A549 treated with ZK216348 at 1 μM for 4 hours (cell line): ENCODE measurements around the gene CX3CR1. TPM values are rescaled to one million over a fixed set of nuclear protein-coding genes. Genes with fewer than 3 reads are reported as not detected.

Experiments used
- total RNA-seq: library from RNA; stranded (reverse); fragments of 200-300 nt; extraction: Qiagen RNA extraction; gene quantifications from 5 replicates; pipeline ENCODE4 v1.2.3, GENCODE V29; 2022; ENCODE audit warnings: low read depth

The CX3CR1 gene
- total RNA-seq: not detected in 5 replicates

GRCh38 chr3:39279745-39280517, at the start of gene CX3CR1:
TSS of gene CX3CR1 (minus strand) at chr3:39280036. CDS start at chr3:39266509, 13,527 bp downstream.

GRCh38 chr3:39329493-39329892, 49.7 kb upstream of the CX3CR1 start, which contains the start of gene CCR8:
TSS of gene CCR8 (plus strand) at chr3:39329709. CDS start at chr3:39332332, 2,623 bp downstream.

Other genes with a start within 250 kb of the CX3CR1 start
- gene SCN11A, start 228.1 kb downstream of the CX3CR1 start, total RNA-seq: 0.02 TPM in 2 of 5 replicates, not detected in the others
- gene WDR48, start 228.0 kb downstream of the CX3CR1 start, total RNA-seq: 16.0 to 24.9 TPM (median 24.2 TPM) in 5 replicates
- gene GORASP1, start 172.4 kb downstream of the CX3CR1 start, total RNA-seq: 24.0 to 39.8 TPM (median 32.8 TPM) in 5 replicates
- gene TTC21A, start 172.4 kb downstream of the CX3CR1 start, total RNA-seq: 1.2 to 2.9 TPM (median 2.1 TPM) in 5 replicates
- 12.6 to 18.6 TPM (median 16.4 TPM) in 5 replicates for gene CSRNP1, start 126.4 kb downstream of the CX3CR1 start, total RNA-seq
- 0.02 to 0.18 TPM (median 0.06 TPM) in 5 replicates for gene XIRP1, start 87.4 kb downstream of the CX3CR1 start, total RNA-seq
- gene CCR8, start 49.7 kb upstream of the CX3CR1 start, total RNA-seq: not detected in 5 replicates
- gene SLC25A38, start 103.3 kb upstream of the CX3CR1 start, total RNA-seq: 36.7 to 45.9 TPM (median 38.0 TPM) in 5 replicates
- gene RPSA, start 126.7 kb upstream of the CX3CR1 start, total RNA-seq: 2,440 to 2,963 TPM (median 2,631 TPM) in 5 replicates
- gene MOBP, start 187.6 kb upstream of the CX3CR1 start, total RNA-seq: 0.15 to 0.36 TPM in 2 of 5 replicates, not detected in the others